HG03457 (cell line): ENCODE results near the gene DNAH9.

Experiments
- ATAC-seq: cut with Tn5 transposase; IDR thresholded peaks from one replicate; pipeline ENCODE4 v1.9.1; 2021; ENCODE audit warnings: moderate number of reproducible peaks; ENCODE audit not compliant: unreplicated experiment

Gene DNAH9

GRCh38 chr17:11608396-11608795, 10.1 kb downstream of the DNAH9 start:
- no peak for ATAC-seq

GRCh38 chr17:11610999-11611566, 12.8 kb downstream of the DNAH9 start:
- no peak for ATAC-seq

GRCh38 chr17:11612956-11613355, 14.7 kb downstream of the DNAH9 start:
- ATAC-seq, result no peak

GRCh38 chr17:11618861-11619566, 20.7 kb downstream of the DNAH9 start:
- ATAC-seq, result no peak

- no peak for ATAC-seq
Observed at GRCh38 chr17:11622492-11622891, 24.2 kb downstream of the DNAH9 start.

- ATAC-seq, result no peak
Observed at GRCh38 chr17:11624976-11625375, 26.7 kb downstream of the DNAH9 start.

GRCh38 chr17:11625878-11626277, 27.6 kb downstream of the DNAH9 start:
- ATAC-seq, result no peak

GRCh38 chr17:11627301-11627940, 29.2 kb downstream of the DNAH9 start:
- ATAC-seq, result no peak

GRCh38 chr17:11628374-11628773, 30.1 kb downstream of the DNAH9 start:
- ATAC-seq, result no peak

GRCh38 chr17:11628831-11629230, 30.6 kb downstream of the DNAH9 start:
- no peak for ATAC-seq

- ATAC-seq, result no peak
Observed at GRCh38 chr17:11636771-11637170, 38.5 kb downstream of the DNAH9 start.

GRCh38 chr17:11637796-11638195, 39.5 kb downstream of the DNAH9 start:
- no peak for ATAC-seq

- no peak for ATAC-seq
Observed at GRCh38 chr17:11638700-11639265, 40.5 kb downstream of the DNAH9 start.

- ATAC-seq, result no peak
Observed at GRCh38 chr17:11639736-11640462, 41.6 kb downstream of the DNAH9 start.

- ATAC-seq, result no peak
Observed at GRCh38 chr17:11640463-11640814, 42.2 kb downstream of the DNAH9 start.

- no peak for ATAC-seq
Observed at GRCh38 chr17:11641521-11642275, 43.4 kb downstream of the DNAH9 start.

- ATAC-seq, result no peak
Observed at GRCh38 chr17:11642655-11643054, 44.4 kb downstream of the DNAH9 start.

GRCh38 chr17:11643851-11644250, 45.6 kb downstream of the DNAH9 start:
- no peak for ATAC-seq

GRCh38 chr17:11644265-11645212, 46.3 kb downstream of the DNAH9 start:
- ATAC-seq, result no peak

GRCh38 chr17:11645426-11645825, 47.2 kb downstream of the DNAH9 start:
- no peak for ATAC-seq
